Activated CD4-positive, CD25-positive, alpha-beta regulatory T cell (primary cell): Measurements from ENCODE around the gene SPRR2F.
"Not testable (repeated sequence)": the region's sequence is repeated elsewhere in the genome, so short reads cannot be mapped to it uniquely, and the experiment has no call there.

Experiments
- DNase-seq, 4 experiments: peaks; one replicate each; lab custom pipeline; 2025; lab: John Stamatoyannopoulos, UW

Gene SPRR2F

DNA sequence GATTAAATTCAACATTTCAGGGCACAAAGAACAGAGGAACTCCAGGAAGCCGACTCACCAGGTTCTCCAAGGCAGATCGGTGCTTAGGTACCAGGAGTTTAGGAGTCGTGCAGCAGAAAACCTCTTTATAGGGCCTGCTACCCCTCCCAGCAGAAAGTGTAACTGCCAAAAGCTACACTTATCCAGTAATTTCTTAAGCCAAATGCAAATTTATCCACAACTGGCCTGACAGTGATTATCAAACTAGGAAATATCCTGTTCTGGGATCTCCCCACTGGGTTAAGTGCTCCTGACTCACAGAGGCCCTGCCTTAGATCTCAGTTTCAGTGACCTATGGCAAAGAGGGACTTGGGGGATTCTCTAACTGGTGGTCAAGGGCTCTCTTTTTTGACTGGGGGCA is at the start of gene SPRR2F:
Gene SPRR2F, minus strand, starts transcription at position 101 of the 400 bp plus-strand sequence. CDS start 783 bp downstream, outside the sequence.
- no peak for DNase-seq

- no peak for DNase-seq
These were observed 42.2 kb upstream of the SPRR2F start for GRCh38 chr1:153155541-153155940.

GRCh38 chr1:153152481-153152880 is 39.2 kb upstream of the SPRR2F start:
- DNase-seq, result no peak

DNA sequence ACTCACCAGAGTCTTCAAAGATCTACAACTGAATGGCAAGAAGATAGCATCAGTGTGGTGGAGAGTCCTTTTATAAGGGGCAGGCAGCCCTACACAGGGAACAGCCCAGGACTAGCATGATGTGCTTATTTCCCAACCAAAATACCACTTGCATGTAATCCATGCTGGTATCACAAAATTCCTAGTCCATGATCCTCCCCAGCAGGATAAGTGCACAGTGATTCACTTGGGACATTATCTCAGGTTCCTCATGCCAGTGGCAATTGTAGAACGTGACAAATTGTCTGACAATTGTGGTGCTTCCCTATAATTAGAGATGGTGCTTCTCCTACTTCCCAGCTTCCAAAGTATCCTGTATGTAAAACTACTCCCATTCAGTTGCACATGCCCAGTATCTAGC is 37.5 kb upstream of the SPRR2F start, which contains the start of gene SPRR2G:
Gene SPRR2G, minus strand, starts transcription at position 45 of the 400 bp plus-strand sequence. CDS start 780 bp downstream, outside the sequence.
- no peak for DNase-seq

DNA sequence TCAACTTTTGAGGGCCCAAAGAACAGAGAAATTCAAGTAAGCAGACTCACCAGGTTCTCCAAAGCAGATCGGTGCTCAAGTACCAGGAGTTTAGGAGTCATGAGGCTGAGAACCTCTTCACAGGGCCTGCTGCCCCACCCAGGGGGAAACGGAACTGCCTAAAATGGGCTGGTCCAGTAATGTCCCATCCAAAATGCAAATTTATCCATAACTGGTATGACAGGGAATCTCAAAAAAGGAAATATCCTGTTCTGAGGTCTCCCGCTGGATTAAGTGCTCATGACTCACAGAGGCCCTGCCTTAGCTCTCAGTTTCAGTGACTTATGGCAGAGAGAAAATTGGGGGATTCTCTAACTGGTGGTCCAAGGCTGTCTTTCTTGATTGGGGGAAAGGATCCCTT is 28.1 kb upstream of the SPRR2F start:
- DNase-seq, result no peak

GRCh38 chr1:153140484-153140883 is 27.2 kb upstream of the SPRR2F start:
- no peak for DNase-seq

DNA sequence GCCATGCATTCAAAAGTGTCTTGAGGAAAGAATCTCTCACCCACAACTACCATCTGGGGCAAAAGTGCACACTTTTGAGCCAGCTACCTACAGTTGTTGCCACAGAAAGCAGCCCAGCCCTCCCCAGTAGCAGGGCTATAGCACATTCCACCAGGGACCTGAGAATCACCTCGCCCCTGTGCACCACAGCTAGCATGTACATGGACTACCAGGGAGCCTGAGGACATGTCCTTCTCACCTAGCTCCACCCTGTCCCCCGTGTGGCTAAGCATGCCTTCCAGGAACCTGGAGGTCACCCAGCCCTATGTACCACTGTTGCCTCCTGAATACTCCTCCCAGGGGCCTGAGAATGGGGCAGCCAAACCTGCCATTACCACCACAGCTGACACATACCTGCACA is 20.4 kb upstream of the SPRR2F start:
- no peak for DNase-seq

DNA sequence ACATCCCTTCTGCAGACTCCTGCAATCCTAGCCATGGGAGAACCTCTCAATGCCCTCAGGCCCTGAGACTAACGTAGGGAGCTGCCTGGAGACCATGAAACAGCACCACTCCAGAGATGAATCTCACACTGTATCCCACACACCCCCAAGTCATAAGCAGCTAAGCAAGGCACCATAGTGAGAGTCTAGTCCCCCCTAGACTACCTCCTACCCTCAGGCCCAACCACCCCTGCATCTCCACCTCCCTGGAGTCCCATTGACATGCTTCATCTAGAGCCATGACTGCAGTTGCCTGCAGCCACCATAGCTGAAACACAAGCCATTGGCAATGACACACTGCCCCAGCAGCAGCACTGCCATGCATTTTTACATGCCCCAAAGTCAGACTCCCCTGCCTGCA is 20.0 kb upstream of the SPRR2F start:
- no peak for DNase-seq

- DNase-seq, result not testable (repeated sequence)
These were observed 15.4 kb upstream of the SPRR2F start for GRCh38 chr1:153128688-153129087.

DNA sequence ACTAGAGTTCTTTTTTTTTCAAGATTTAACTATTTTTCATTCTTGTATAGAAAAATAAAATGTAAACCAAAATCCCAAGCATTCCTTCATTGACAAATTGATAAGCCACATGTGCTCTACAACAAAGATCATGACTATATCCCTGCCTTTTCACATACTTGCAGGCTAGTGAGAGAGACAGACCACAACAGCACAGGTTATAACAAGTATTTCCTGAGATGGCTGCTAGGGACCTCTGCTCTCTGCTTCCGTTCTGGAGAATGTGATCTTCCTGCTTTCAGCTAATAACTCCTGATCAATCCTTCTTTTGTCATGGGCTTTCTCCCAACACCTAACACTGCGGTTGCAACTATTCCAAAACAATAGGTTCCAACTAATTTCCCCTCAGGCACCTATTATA is 14.0 kb upstream of the SPRR2F start:
- no peak for DNase-seq

DNA sequence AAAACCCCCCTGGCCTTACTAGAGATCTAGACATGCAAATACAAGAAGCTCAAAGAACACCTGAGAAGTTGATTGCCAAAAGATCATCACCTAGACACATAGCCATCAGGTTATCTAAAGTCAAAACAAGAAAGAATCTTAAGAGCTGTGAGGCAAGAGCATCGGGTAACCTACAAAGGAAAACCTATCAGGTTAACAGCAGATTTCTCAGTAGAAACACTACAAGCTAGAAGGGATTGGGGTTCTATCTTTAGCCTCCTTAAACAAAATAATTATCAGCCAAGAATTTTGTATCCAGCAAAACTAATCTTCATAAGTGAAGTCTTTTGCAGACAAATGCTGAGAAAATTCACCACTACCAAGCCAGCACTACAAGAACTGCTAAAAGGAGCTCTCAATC is 12.2 kb upstream of the SPRR2F start:
- DNase-seq, result no peak

- DNase-seq, result not testable (repeated sequence)
These were observed 10.5 kb upstream of the SPRR2F start for GRCh38 chr1:153123793-153124192.

GRCh38 chr1:153122831-153123421 is 9.6 kb upstream of the SPRR2F start:
- DNase-seq, result no peak

GRCh38 chr1:153120945-153121344 is 7.6 kb upstream of the SPRR2F start:
- DNase-seq, result no peak

DNA sequence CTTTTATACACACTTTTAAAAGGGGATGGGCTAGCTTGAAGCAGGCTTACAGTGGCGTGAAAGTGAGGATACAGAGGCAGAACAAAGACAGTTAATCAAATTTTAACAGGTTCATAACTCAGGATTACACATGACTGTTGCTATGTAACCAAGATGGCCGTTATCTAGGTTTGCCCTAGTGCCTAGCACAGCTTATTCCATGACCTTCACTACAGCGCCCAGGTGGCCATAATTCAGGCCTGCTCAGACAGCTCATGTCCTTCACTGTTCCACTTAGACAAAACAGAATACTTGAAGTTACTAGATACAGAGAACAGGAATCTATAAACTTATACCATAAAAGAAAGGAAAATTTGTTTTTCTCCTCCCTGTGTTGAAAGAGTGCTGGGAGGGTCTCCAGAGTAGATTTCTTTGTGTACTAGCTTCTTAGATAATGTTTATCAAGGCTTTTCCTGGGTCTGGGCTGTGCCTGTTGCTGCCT is 6.2 kb upstream of the SPRR2F start:
- DNase-seq, result no peak

GRCh38 chr1:153115264-153115663 is 1.9 kb upstream of the SPRR2F start:
- DNase-seq, result not testable (repeated sequence)

DNA sequence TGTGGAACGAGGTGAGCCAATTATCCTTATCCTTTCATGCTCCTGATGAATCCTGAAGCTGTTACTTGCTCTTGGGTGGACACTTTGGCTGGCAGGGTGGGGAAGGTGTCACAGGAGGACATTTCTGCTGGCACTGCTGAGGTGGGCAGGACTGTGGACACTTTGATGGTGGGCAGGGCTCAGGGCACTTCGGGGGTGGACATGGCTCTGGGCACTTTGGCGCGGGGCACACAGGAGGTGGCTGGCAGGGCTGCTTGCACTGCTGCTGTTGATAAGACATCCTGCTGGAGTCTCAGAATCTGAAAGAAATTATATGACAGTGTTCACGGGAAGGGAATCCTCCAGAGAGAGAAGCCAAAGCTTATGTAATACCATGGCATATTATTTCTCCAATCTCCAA is 862 bp downstream of the SPRR2F start:
- DNase-seq, result not testable (repeated sequence)

GRCh38 chr1:153100245-153100644 is 13.1 kb downstream of the SPRR2F start:
- no peak for DNase-seq

DNA sequence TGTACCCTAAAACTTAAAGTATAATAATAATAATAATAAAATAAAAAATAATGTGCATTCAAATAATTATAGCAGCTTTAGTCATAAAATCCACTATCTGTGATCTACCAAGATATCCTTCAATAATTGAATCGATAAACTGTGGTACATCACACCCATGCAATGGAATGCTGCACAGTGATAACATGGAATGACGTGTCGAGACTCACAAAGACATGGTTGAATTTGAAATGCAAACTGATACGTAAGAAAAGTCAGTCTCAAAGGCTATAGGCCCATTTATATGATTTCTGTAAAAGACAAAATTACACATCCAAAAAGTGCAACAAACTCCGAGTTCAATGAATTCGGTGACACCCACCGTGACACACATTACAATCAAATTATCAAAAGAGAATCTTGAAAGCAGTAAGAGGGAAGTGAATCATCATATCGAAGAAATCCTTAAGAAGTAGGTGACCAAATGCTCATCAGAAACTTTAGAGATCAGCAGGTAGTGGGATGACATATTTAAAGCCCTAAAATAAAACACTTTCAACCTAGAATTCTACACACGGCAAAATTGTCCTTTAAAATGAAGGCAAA is 13.8 kb downstream of the SPRR2F start:
- no peak for DNase-seq

DNA sequence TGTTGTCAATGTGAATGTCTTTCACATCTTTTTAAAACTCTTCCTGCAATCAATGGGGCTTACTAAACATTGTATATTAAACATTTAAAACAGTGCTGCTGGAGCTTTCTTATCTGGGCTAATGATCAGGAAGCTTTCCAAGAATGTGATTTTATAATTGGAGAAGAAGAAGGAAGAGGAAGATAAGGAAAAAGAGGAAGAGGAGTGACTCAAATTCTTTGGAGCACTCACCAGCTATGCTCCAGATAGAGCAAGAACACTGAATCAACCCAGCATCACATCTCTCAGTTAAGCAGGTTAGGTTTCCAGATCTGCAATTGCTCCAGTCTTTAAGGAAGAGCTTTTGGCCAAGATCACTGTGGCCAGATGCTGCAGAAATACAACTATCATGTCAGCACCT is 17.6 kb downstream of the SPRR2F start:
- DNase-seq, result no peak

DNA sequence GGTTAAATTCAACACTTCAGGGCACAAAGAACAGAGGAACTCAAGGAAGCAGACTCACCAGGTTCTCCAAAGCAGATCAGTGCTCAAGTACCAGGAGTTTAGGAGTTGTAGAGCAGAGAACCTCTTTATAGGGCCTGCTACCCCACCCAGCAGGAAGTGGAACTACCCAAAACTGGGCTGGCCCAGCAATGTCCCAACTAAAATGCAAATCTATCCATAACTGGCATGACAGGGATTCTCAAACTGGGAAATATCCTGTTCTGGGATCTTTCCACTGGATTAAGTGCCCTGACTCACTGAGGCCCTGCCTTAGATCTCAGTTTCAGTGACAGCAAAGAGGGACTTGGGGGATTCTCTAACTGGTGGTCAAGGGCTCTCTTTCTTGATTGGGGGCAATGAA is 18.9 kb downstream of the SPRR2F start, which contains the start of gene SPRR2E:
Gene SPRR2E, minus strand, starts transcription at position 101 of the 400 bp plus-strand sequence. CDS start 775 bp downstream, outside the sequence.
- DNase-seq, result no peak

DNA sequence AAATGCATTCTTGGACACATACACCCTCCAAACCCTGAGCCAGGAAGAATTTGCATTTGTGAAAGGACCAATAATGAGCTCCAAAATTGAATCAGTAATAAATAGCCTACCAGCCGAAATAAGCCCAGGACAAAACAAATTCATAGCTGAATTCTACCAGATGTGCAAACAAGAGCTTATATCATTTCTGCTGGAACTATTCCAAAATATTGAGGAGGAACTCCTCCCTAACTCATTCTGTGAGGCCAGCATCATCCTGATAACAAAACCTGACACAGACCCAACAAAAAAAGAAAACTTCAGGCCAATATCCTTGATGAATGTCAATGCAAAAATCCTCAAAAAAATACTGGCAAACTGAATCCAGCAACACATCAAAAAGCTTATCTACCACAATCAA is 25.7 kb downstream of the SPRR2F start:
- no peak for DNase-seq

- DNase-seq, result no peak
These were observed 31.6 kb downstream of the SPRR2F start for GRCh38 chr1:153081736-153082135.
